Measurements from ENCODE around the gene TMEM259. TPM values are rescaled to one million over a fixed set of nuclear protein-coding genes. Genes with fewer than 3 reads are reported as not detected.

TMEM259 gene
- total RNA-seq, 1 experiment from 2014 or later = 171 TPM

GRCh38 chr19:1049800-1050199 is 28.9 kb upstream of the TMEM259 start:
- H3K14ac ChIP-seq (ENCODE audit: insufficient read depth, low read length) = no peak overlapping the region
- Mint-ChIP-seq H3K36me3 (ENCODE audit: insufficient read depth in 1 of 3, low read depth in 3 of 3) (peaks cover 0 to 4% (median 2%) of the 10 kb centered on the region in 3 experiments; a peak in 2 of 7 replicates), H3K4me1 (peaks cover 2 to 15% of the 10 kb centered on the region in 2 experiments; a peak in 3 of 4 replicates)

More at GRCh38 chr19:1049800-1050199, 28.9 kb upstream of the TMEM259 start:
- Histone ChIP-seq H3K18ac (ENCODE audit: insufficient read length, low read depth, low read length) (no peak overlapping the region), H4K91ac (ENCODE audit: insufficient read length, low read depth, low read length) (no peak overlapping the region), H3K27me3 (ENCODE audit: insufficient read depth, low read length) (no peaks in the 10 kb centered on the region), H4K8ac (replicated peaks; ENCODE audit: insufficient read length, low read depth, low read length) (no peak overlapping the region), H3K9me3 (ENCODE audit: control insufficient read depth, low read depth, low read length) (no peaks in the 10 kb centered on the region), H3K9ac (ENCODE audit: extremely low read depth, insufficient read length, low read length) (no peak overlapping the region), H3K23ac (ENCODE audit: insufficient read length, low read depth, low read length) (no peak overlapping the region), H3K27ac (ENCODE audit: insufficient read length, low read depth, low read length) (no peak overlapping the region), H3K23me2 (ENCODE audit: insufficient read length, low read depth, low read length, poor library complexity, severe bottlenecking) (no peaks in the 10 kb centered on the region), H3K4me2 (ENCODE audit: insufficient read depth, insufficient read length, low read length) (no peak overlapping the region), H3K79me1 (ENCODE audit: insufficient read depth, low read depth, low read length, poor library complexity, severe bottlenecking) (no peaks in the 10 kb centered on the region), H2AK5ac (ENCODE audit: insufficient read length, low read length) (no peak overlapping the region), H3K4ac (ENCODE audit: low read depth, low read length) (no peak overlapping the region), H2BK120ac (ENCODE audit: low read depth, low read length, poor library complexity, severe bottlenecking) (no peak overlapping the region), H3K79me2 (ENCODE audit: insufficient read depth, low read length) (no peaks in the 10 kb centered on the region), H3T11ph (ENCODE audit: low read length) (no peak overlapping the region), H2BK12ac (ENCODE audit: insufficient read length, low read depth, low read length) (no peak overlapping the region), H2BK5ac (ENCODE audit: insufficient read length, low read length) (no peak overlapping the region), H2BK15ac (ENCODE audit: low read depth, low read length) (no peak overlapping the region), H4K5ac (ENCODE audit: insufficient read length, low read depth, low read length) (no peak overlapping the region), H3K56ac (ENCODE audit: insufficient read length, low read depth, low read length) (no peak overlapping the region), H3K4me1 (ENCODE audit: insufficient read depth, low read length) (no peaks in the 10 kb centered on the region), H4K20me1 (ENCODE audit: control insufficient read depth, insufficient read depth, insufficient read length) (no peaks in the 10 kb centered on the region), H2AFZ (ENCODE audit: low read length) (no peak overlapping the region), H2BK20ac (ENCODE audit: low read depth, low read length, poor library complexity, severe bottlenecking) (no peak overlapping the region)
- DNase-seq = no peak
- TF ChIP-seq CTCF (conservative IDR thresholded peaks at IDR 0.05) = no peak
- Mint-ChIP-seq H3K9me3 (no peaks in the 10 kb centered on the region), H3K27ac (no peak overlapping the region), H3K4me3 (no peak overlapping the region), H3K27me3 (ENCODE audit: low read depth) (no peaks in the 10 kb centered on the region)
- no CpG with 5 or more reads among the region's 11 CpGs for WGBS (ENCODE audit: extremely low coverage, insufficient read length, low lambda C conversion rate)

All from H9 (cell line).